T-helper 22 cell (primary cell): ENCODE results near the gene ZNF322.
A peak's percentile ranks its signal among the peaks of the same experiment; 100 is the strongest.
"Not testable (repeated sequence)": the region's sequence is repeated elsewhere in the genome, so short reads cannot be mapped to it uniquely, and the experiment has no call there.

Experiments
- DNase-seq: peaks from one replicate; pipeline ENCODE4 v3.0.0-alpha.2; 2020; ENCODE audit warnings: low read depth

Gene ZNF322

GRCh38 chr6:26659042-26659999 is at the start of gene ZNF322:
Gene ZNF322 (minus strand): TSS chr6:26659746. CDS start chr6:26638553, 21,193 bp downstream.
- DNase-seq, result peak; percentile 75

- not testable (repeated sequence) for DNase-seq
Observed at GRCh38 chr6:26705780-26706179, 46.2 kb upstream of the ZNF322 start.

GRCh38 chr6:26705352-26705751 is 45.8 kb upstream of the ZNF322 start:
- DNase-seq, result not testable (repeated sequence)

GRCh38 chr6:26701023-26701747 is 41.6 kb upstream of the ZNF322 start:
- DNase-seq, result not testable (repeated sequence)

- not testable (repeated sequence) for DNase-seq
Observed at GRCh38 chr6:26697496-26697895, 38.0 kb upstream of the ZNF322 start.

GRCh38 chr6:26689324-26689947 is 29.9 kb upstream of the ZNF322 start:
- DNase-seq, result not testable (repeated sequence)

GRCh38 chr6:26682435-26683042 is 23.0 kb upstream of the ZNF322 start:
- DNase-seq, result not testable (repeated sequence)

- not testable (repeated sequence) for DNase-seq
Observed at GRCh38 chr6:26673287-26673686, 13.7 kb upstream of the ZNF322 start.

- DNase-seq, result not testable (repeated sequence)
Observed at GRCh38 chr6:26670558-26670957, 11.0 kb upstream of the ZNF322 start.

- not testable (repeated sequence) for DNase-seq
Observed at GRCh38 chr6:26670003-26670402, 10.5 kb upstream of the ZNF322 start.

GRCh38 chr6:26660000-26660361 is 435 bp upstream of the ZNF322 start:
- DNase-seq, result no peak

GRCh38 chr6:26657256-26657655 is 2.3 kb downstream of the ZNF322 start:
- DNase-seq, result no peak

GRCh38 chr6:26653007-26653406 is 6.5 kb downstream of the ZNF322 start:
- DNase-seq, result no peak

GRCh38 chr6:26651133-26651781 is 8.3 kb downstream of the ZNF322 start:
- no peak for DNase-seq

GRCh38 chr6:26646074-26646473 is 13.5 kb downstream of the ZNF322 start:
- DNase-seq, result no peak

GRCh38 chr6:26640806-26641205 is 18.7 kb downstream of the ZNF322 start:
- no peak for DNase-seq

GRCh38 chr6:26629359-26629758 is 30.2 kb downstream of the ZNF322 start:
- DNase-seq, result no peak

- no peak for DNase-seq
Observed at GRCh38 chr6:26627843-26628242, 31.7 kb downstream of the ZNF322 start.

GRCh38 chr6:26624557-26624956 is 35.0 kb downstream of the ZNF322 start:
- no peak for DNase-seq

- no peak for DNase-seq
Observed at GRCh38 chr6:26623339-26623859, 36.1 kb downstream of the ZNF322 start.
